ENCODE data around the gene BAIAP2.
"Not testable (repeated sequence)": the region's sequence is repeated elsewhere in the genome, so short reads cannot be mapped to it uniquely, and the experiment has no call there.

The BAIAP2 gene

GRCh38 chr17:81066072-81066471 is 31.1 kb downstream of the BAIAP2 start:
- in situ Hi-C loops (cut with MboI; ENCODE audit: low sequenced_read_pairs) = no loop called here

GRCh38 chr17:81066771-81067315 is 31.9 kb downstream of the BAIAP2 start:
- in situ Hi-C loops (cut with MboI; ENCODE audit: low sequenced_read_pairs) = no loop called here

- in situ Hi-C loops (cut with MboI; ENCODE audit: low sequenced_read_pairs) = no loop called here
These were observed 32.5 kb downstream of the BAIAP2 start for GRCh38 chr17:81067391-81067811.

- in situ Hi-C loops (cut with MboI; ENCODE audit: low sequenced_read_pairs) = no loop called here
These were observed 33.6 kb downstream of the BAIAP2 start for GRCh38 chr17:81068411-81069134.

GRCh38 chr17:81069135-81069645 is 34.2 kb downstream of the BAIAP2 start:
- in situ Hi-C loops (cut with MboI; ENCODE audit: low sequenced_read_pairs) = no loop called here

- in situ Hi-C loops (cut with MboI; ENCODE audit: low sequenced_read_pairs) = no loop called here
These were observed 35.7 kb downstream of the BAIAP2 start for GRCh38 chr17:81070541-81071246.

GRCh38 chr17:81071761-81072741 is 37.1 kb downstream of the BAIAP2 start:
- in situ Hi-C loops (cut with MboI; ENCODE audit: low sequenced_read_pairs) = no loop called here

GRCh38 chr17:81073967-81074839 is 39.3 kb downstream of the BAIAP2 start:
- in situ Hi-C loops (cut with MboI; ENCODE audit: low sequenced_read_pairs) = no loop called here

GRCh38 chr17:81074875-81075274 is 39.9 kb downstream of the BAIAP2 start:
- in situ Hi-C loops (cut with MboI; ENCODE audit: low sequenced_read_pairs) = no loop called here

GRCh38 chr17:81075307-81075706 is 40.4 kb downstream of the BAIAP2 start:
- in situ Hi-C loops (cut with MboI; ENCODE audit: low sequenced_read_pairs) = no loop called here

- in situ Hi-C loops (cut with MboI; ENCODE audit: low sequenced_read_pairs) = no loop called here
These were observed 41.3 kb downstream of the BAIAP2 start for GRCh38 chr17:81076141-81076679.

- in situ Hi-C loops (cut with MboI; ENCODE audit: low sequenced_read_pairs) = not testable (repeated sequence)
These were observed 43.3 kb downstream of the BAIAP2 start for GRCh38 chr17:81078026-81078913.

GRCh38 chr17:81080019-81080418 is 45.1 kb downstream of the BAIAP2 start:
- in situ Hi-C loops (cut with MboI; ENCODE audit: low sequenced_read_pairs) = no loop called here

GRCh38 chr17:81081222-81082176 is 46.5 kb downstream of the BAIAP2 start:
- in situ Hi-C loops (cut with MboI; ENCODE audit: low sequenced_read_pairs) = no loop called here

- in situ Hi-C loops (cut with MboI; ENCODE audit: low sequenced_read_pairs) = no loop called here
These were observed 47.5 kb downstream of the BAIAP2 start for GRCh38 chr17:81082177-81083073.

GRCh38 chr17:81083125-81083765 is 48.3 kb downstream of the BAIAP2 start:
- in situ Hi-C loops (cut with MboI; ENCODE audit: low sequenced_read_pairs) = no loop called here
